C4-2B (cell line): ENCODE measurements around the gene PTCD3.

Experiments used
- CTCF ChIP-seq: fragments of 450-650 bp; conservative IDR thresholded peaks from 2 replicates; pipeline ENCODE4 v1.5.1; 2017; ENCODE audit warnings: mild to moderate bottlenecking
- ZFX ChIP-seq: fragments of 450-650 bp; IDR thresholded peaks from 2 replicates; pipeline ENCODE4 v1.6.1; 2017

GRCh38 chr2:86147793-86148192 lies 41.8 kb downstream of the PTCD3 start:
- TF ChIP-seq CTCF (no peak), ZFX (no peak)
